Cerebellar nuclear complex (tissue), 1 donor: ENCODE data around the gene GUCA2B.

Experiments used
- DNase-seq, 2 experiments: peaks; one replicate each; lab custom pipeline; 2025; lab: John Stamatoyannopoulos, UW

GUCA2B gene

GRCh38 chr1:42142894-42143675, 10.1 kb upstream of the GUCA2B start:
- DNase-seq, result no peak

GRCh38 chr1:42143896-42144710, 9.1 kb upstream of the GUCA2B start:
- no peak for DNase-seq

- DNase-seq, result no peak
Measured at GRCh38 chr1:42144711-42145388, 8.4 kb upstream of the GUCA2B start.

- DNase-seq, result no peak
Measured at GRCh38 chr1:42145389-42145716, 7.9 kb upstream of the GUCA2B start.

GRCh38 chr1:42145764-42146625, 7.2 kb upstream of the GUCA2B start:
- no peak for DNase-seq

GRCh38 chr1:42146626-42147320, 6.4 kb upstream of the GUCA2B start:
- DNase-seq, result no peak

- DNase-seq, result no peak
Measured at GRCh38 chr1:42148166-42148565, 5.0 kb upstream of the GUCA2B start.

- no peak for DNase-seq
Measured at GRCh38 chr1:42150651-42151050, 2.6 kb upstream of the GUCA2B start.

GRCh38 chr1:42152119-42152518, 1.1 kb upstream of the GUCA2B start:
- no peak for DNase-seq

- no peak for DNase-seq
Measured at GRCh38 chr1:42153624-42154023, 414 bp downstream of the GUCA2B start.

- DNase-seq, result no peak
Measured at GRCh38 chr1:42154685-42155084, 1.5 kb downstream of the GUCA2B start.

- DNase-seq, result no peak
Measured at GRCh38 chr1:42155362-42155761, 2.2 kb downstream of the GUCA2B start.

GRCh38 chr1:42157667-42158066, 4.5 kb downstream of the GUCA2B start:
- DNase-seq, result no peak

- no peak for DNase-seq
Measured at GRCh38 chr1:42158189-42158588, 5.0 kb downstream of the GUCA2B start.

- DNase-seq, result no peak
Measured at GRCh38 chr1:42162181-42162580, 9.0 kb downstream of the GUCA2B start.

- no peak for DNase-seq
Measured at GRCh38 chr1:42163114-42163513, 9.9 kb downstream of the GUCA2B start.

- no peak for DNase-seq
Measured at GRCh38 chr1:42163536-42164503, 10.6 kb downstream of the GUCA2B start.

- DNase-seq, result no peak
Measured at GRCh38 chr1:42164551-42165420, 11.6 kb downstream of the GUCA2B start, which contains the start of gene GUCA2A. TSS of gene GUCA2A (minus strand) at chr1:42164745. CDS start at chr1:42164712, 33 bp downstream.
